HepG2 (cell line): ENCODE measurements around the gene OR2W3. TPM values are rescaled to one million over a fixed set of nuclear protein-coding genes. Genes with fewer than 3 reads are reported as not detected.

Experiments
- ATAC-seq: fragments of 200-7000 bp; cut with Tn5 transposase; 3 replicates; pipeline ENCODE4 v1.9.1; 2020; ENCODE audit warnings: mild to moderate bottlenecking, moderate library complexity
- BruUV-seq: library from RNA; stranded (reverse); fragments of 400-500 nt; replicated peaks from 2 replicates; lab custom pipeline; 2021; lab: Mats Ljungman, UMichigan
- CTCF ChIA-PET: fragments of 300-600 bp; formaldehyde crosslinking; extraction: SDS; loops from one replicate; lab custom pipeline; 2021; ENCODE audit warnings: low total read pairs, inconsistent platforms, low intra/inter-chr PET ratio; lab: Yijun Ruan, JAX
- POLR2A ChIA-PET: fragments of 350-600 bp; sonication (Branson Sonifier 250); formaldehyde crosslinking; loops from one replicate; lab custom pipeline; 2020; ENCODE audit warnings: antibody characterized with exemption, inconsistent platforms; lab: Yijun Ruan, JAX
- DNase-seq: peaks from one replicate; pipeline ENCODE4 v3.0.0-alpha.2; 2015; ENCODE audit warnings: low spot score
- FAIRE-seq: peaks from 3 replicates; lab custom pipeline; 2011; peaks lifted over from hg19 to GRCh38; lab: Jason Lieb, UNC
- H2AFZ ChIP-seq: one replicate; pipeline ENCODE4 v1.6.1; 2011; ENCODE audit warnings: low read length, inconsistent platforms
- H3K27ac ChIP-seq: fragments of 300-600 bp; 3 replicates; pipeline ENCODE4 v1.8.0; 2011; ENCODE audit warnings: mixed run types, mild to moderate bottlenecking, mixed read lengths, low read length, inconsistent platforms; ENCODE audit not compliant: insufficient read depth; ENCODE audit errors: extremely low read length
- H3K27me3 ChIP-seq, 2 experiments: fragments of 200-600 bp in 1 of 2; 2 replicates in 1 of 2; 3 replicates in 1 of 2; pipeline versions ENCODE4 v1.6.0 to v1.8.0; 2011; ENCODE audit warnings: low read length in 2 of 2, mild to moderate bottlenecking in 2 of 2, moderate library complexity in 2 of 2, inconsistent platforms in 1 of 2; ENCODE audit not compliant: insufficient read depth in 2 of 2, control insufficient read depth in 1 of 2
- H3K36me3 ChIP-seq, 2 experiments: fragments of 200-600 bp in 1 of 2; replicated peaks in 1 of 2; 2 replicates in 1 of 2; 3 replicates in 1 of 2; pipeline versions ENCODE4 v1.5.1 to v1.8.0; 2011; ENCODE audit warnings: low read length in 2 of 2, inconsistent platforms in 1 of 2; ENCODE audit not compliant: insufficient read depth in 2 of 2, control insufficient read depth in 1 of 2
- H3K4me1 ChIP-seq: 2 replicates; pipeline ENCODE4 v1.5.1; 2012; ENCODE audit warnings: low read length, inconsistent platforms; ENCODE audit not compliant: insufficient read depth
- H3K4me2 ChIP-seq: 2 replicates; pipeline ENCODE4 v1.6.0; 2011; ENCODE audit warnings: low read depth, low read length, inconsistent platforms
- H3K4me3 ChIP-seq, 3 experiments: fragments of 200-600 bp in 1 of 3; sonication (generic), shearing (Covaris generic) in 1 of 3; replicated peaks in 1 of 3; 2 replicates each; pipeline ENCODE4 v1.5.1; 2011 to 2016; ENCODE audit warnings: low read length in 3 of 3, inconsistent platforms in 2 of 3, low read depth in 2 of 3, mild to moderate bottlenecking in 2 of 3, control low read depth in 1 of 3, mixed read lengths in 1 of 3; ENCODE audit not compliant: insufficient read depth in 1 of 3
- H3K79me2 ChIP-seq: one replicate; pipeline ENCODE4 v1.6.1; 2011; ENCODE audit warnings: low read length, inconsistent platforms; ENCODE audit not compliant: insufficient read depth
- H3K9ac ChIP-seq: 2 replicates; pipeline ENCODE4 v1.6.0; 2011; ENCODE audit warnings: mild to moderate bottlenecking, low read depth, low read length, inconsistent platforms; ENCODE audit not compliant: insufficient read depth
- H3K9me3 ChIP-seq: 2 replicates; pipeline ENCODE4 v1.5.1; 2012; ENCODE audit warnings: mild to moderate bottlenecking, low read length
- H4K20me1 ChIP-seq: 2 replicates; pipeline ENCODE4 v1.6.0; 2011; ENCODE audit warnings: inconsistent platforms, mild to moderate bottlenecking, low read length, moderate library complexity; ENCODE audit not compliant: insufficient read depth
- EEA1 ChIP-seq: sonication (generic); formaldehyde crosslinking; IDR thresholded peaks from 2 replicates; pipeline ENCODE4 v1.5.1; 2020; ENCODE audit warnings: mild to moderate bottlenecking, missing genetic modification reagents, borderline replicate concordance
- HOXA5 ChIP-seq: sonication (generic); formaldehyde crosslinking; IDR thresholded peaks from 2 replicates; pipeline ENCODE4 v1.4.0; 2020; ENCODE audit warnings: missing genetic modification reagents
- HOXA7 ChIP-seq: sonication (generic); formaldehyde crosslinking; IDR thresholded peaks from 2 replicates; pipeline ENCODE4 v1.8.1; 2022; ENCODE audit warnings: mild to moderate bottlenecking, missing genetic modification reagents, moderate library complexity
- KLF9 ChIP-seq: IDR thresholded peaks from 2 replicates; pipeline ENCODE4 v1.6.1; 2016; ENCODE audit warnings: low read depth
- KMT2B ChIP-seq: IDR thresholded peaks from 2 replicates; pipeline ENCODE4 v1.6.1; 2016; ENCODE audit warnings: missing genetic modification reagents, missing compliant biosample characterization
- MIER3 ChIP-seq: IDR thresholded peaks from 2 replicates; pipeline ENCODE4 v1.6.1; 2016; ENCODE audit warnings: missing compliant biosample characterization, borderline replicate concordance
- MXI1 ChIP-seq: IDR thresholded peaks from 3 replicates; pipeline ENCODE4 v1.6.1; 2012; ENCODE audit warnings: low read depth, low read length, inconsistent platforms, borderline replicate concordance
- PCBP1 ChIP-seq: fragments of 200-400 bp; formaldehyde crosslinking; IDR thresholded peaks from 2 replicates; pipeline ENCODE4 v1.6.1; 2017; ENCODE audit warnings: mild to moderate bottlenecking, low read depth, low read length, borderline replicate concordance
- SNAPC2 ChIP-seq: sonication (generic); formaldehyde crosslinking; IDR thresholded peaks from 2 replicates; pipeline ENCODE4 v1.8.1; 2022; ENCODE audit warnings: mild to moderate bottlenecking, missing genetic modification reagents
- TCF7 ChIP-seq: sonication (generic); IDR thresholded peaks from 2 replicates; pipeline ENCODE4 v1.6.1; 2016; ENCODE audit warnings: antibody characterized with exemption, low read depth
- TFDP1 ChIP-seq: IDR thresholded peaks from 2 replicates; pipeline ENCODE4 v1.6.1; 2016; ENCODE audit warnings: missing compliant biosample characterization, missing genetic modification reagents, borderline replicate concordance
- ZNF562 ChIP-seq: sonication (generic); formaldehyde crosslinking; IDR thresholded peaks from 2 replicates; pipeline ENCODE4 v1.8.0; 2022; ENCODE audit warnings: missing genetic modification reagents, borderline replicate concordance
- WGBS: methylation state at CpG from one replicate; pipeline ENCODE4 v1.1.6; 2017; ENCODE audit warnings: low lambda C conversion rate; 5-methylcytosine and 5-hydroxymethylcytosine counted together
- in situ Hi-C: cut with HindIII; loops from 2 replicates; pipeline ENCODE4 v1.10.0; 2017; ENCODE audit warnings: low pct_unique_long_range_greater_than_20kb; ENCODE audit not compliant: extremely low pct_ligation_motif_present
- intact Hi-C: fragments of 100-400 bp; cut with micrococcal nuclease; formaldehyde crosslinking; loops from one replicate; pipeline ENCODE4 v1.10.0; 2022; ENCODE audit not compliant: unreplicated experiment
- polyA plus RNA-seq, 8 experiments: library from polyadenylated mRNA; depleted of rRNA in 3 of 8; stranded (reverse) in 7 of 8; unstranded in 1 of 8; fragments of >200 nt; fragmentation: Illumina TruSeq in 4 of 8; extraction: Trizol in 4 of 8; gene quantifications; 2 replicates each; pipeline versions ENCODE4 v1.2.1 to v1.2.3, GENCODE V29; 2011 to 2016; ENCODE audit warnings: low read depth in 4 of 8, missing spikeins in 1 of 8, mixed read lengths in 1 of 8; ENCODE audit not compliant: insufficient read depth in 1 of 8
- total RNA-seq, 5 experiments: library from RNA; depleted of rRNA; stranded (reverse); fragments of >200 nt; fragmentation: Illumina TruSeq; extraction: Trizol; gene quantifications; 2 replicates each; pipeline ENCODE4 v1.2.3, GENCODE V29; 2016; ENCODE audit warnings: low read depth in 1 of 5
- TF ChIP-seq, protein P1 (sequence below): sonication (generic); formaldehyde crosslinking; IDR thresholded peaks from 2 replicates; pipeline ENCODE4; 2020; ENCODE audit warnings: missing genetic modification reagents, mild to moderate bottlenecking, borderline replicate concordance

OR2W3 gene
- total and polyA plus RNA-seq, 2 of the 13 experiments (the other 11 are each of a cell fraction or from before 2014, with no cell fraction given) = not detected

GRCh38 chr1:247857069-247857984 lies 38.1 kb upstream of the OR2W3 start, which contains the start of gene TRIM58:
Gene TRIM58 (plus strand): TSS chr1:247857187. CDS start chr1:247857247, 60 bp downstream.
- H3K79me2 ChIP-seq = no peaks in the 10 kb centered on the region
- no peak for TF ChIP-seq HOXA7
- H3K4me1 ChIP-seq = no peaks in the 10 kb centered on the region
- ChIA-PET CTCF (no interaction called here), POLR2A (no interaction called here)
- H3K27ac ChIP-seq = no peak within 1 kb of the TSS
- no peak within 1 kb of the TSS for H3K4me3 ChIP-seq
- H3K4me2 ChIP-seq = no peak within 1 kb of the TSS
- ATAC-seq = no peak
- no TSS peak for BruUV-seq
- no peak for DNase-seq
- in situ Hi-C loops = no loop called here
- no peaks in the 10 kb centered on the region for H4K20me1 ChIP-seq
- no peak within 1 kb of the TSS for H2AFZ ChIP-seq
- WGBS = 83% methylated on average over 65 of the region's 109 CpGs
- H3K9me3 ChIP-seq = no peaks in the 10 kb centered on the region
- no peak for FAIRE-seq
- no peak within 1 kb of the TSS for H3K9ac ChIP-seq
- intact Hi-C loops = no loop called here
- no peaks in the 10 kb centered on the region for H3K36me3 ChIP-seq
- H3K27me3 ChIP-seq = no peaks in the 10 kb centered on the region; a peak in 2 of 5 replicates

- CTCF ChIA-PET = no interaction called here
- H3K36me3 ChIP-seq = no peaks in the 10 kb centered on the region
- no TSS peak for BruUV-seq
- no peaks in the 10 kb centered on the region for H4K20me1 ChIP-seq
- intact Hi-C loops = no loop called here
- H3K9me3 ChIP-seq = no peaks in the 10 kb centered on the region
- H3K79me2 ChIP-seq = no peaks in the 10 kb centered on the region
- H3K9ac ChIP-seq = no peak overlapping the region
- 36% methylated on average over 15 of the region's 15 CpGs for WGBS
- H2AFZ ChIP-seq = no peak overlapping the region
- H3K4me1 ChIP-seq = no peaks in the 10 kb centered on the region
- no peak for FAIRE-seq
- in situ Hi-C loops = no loop called here
- H3K27me3 ChIP-seq = no peaks in the 10 kb centered on the region; a peak in 2 of 5 replicates
- POLR2A ChIA-PET = no interaction called here
- no peak overlapping the region for H3K27ac ChIP-seq
- H3K4me3 ChIP-seq = no peak overlapping the region
- DNase-seq = no peak
- ATAC-seq = no peak
- H3K4me2 ChIP-seq = no peak overlapping the region
- TF ChIP-seq TCF7 (no peak), SNAPC2 (CRISPR knock-in tag) (no peak), TFDP1 (CRISPR knock-in tag) (no peak), PCBP1 (no peak), KMT2B (no peak), EEA1 (CRISPR knock-in tag) (no peak), KLF9 (CRISPR knock-in tag) (no peak), MXI1 (no peak), HOXA5 (CRISPR knock-in tag) (no peak), ZNF562 (CRISPR knock-in tag) (no peak), MIER3 (no peak)
- TF ChIP-seq, protein P1, sequence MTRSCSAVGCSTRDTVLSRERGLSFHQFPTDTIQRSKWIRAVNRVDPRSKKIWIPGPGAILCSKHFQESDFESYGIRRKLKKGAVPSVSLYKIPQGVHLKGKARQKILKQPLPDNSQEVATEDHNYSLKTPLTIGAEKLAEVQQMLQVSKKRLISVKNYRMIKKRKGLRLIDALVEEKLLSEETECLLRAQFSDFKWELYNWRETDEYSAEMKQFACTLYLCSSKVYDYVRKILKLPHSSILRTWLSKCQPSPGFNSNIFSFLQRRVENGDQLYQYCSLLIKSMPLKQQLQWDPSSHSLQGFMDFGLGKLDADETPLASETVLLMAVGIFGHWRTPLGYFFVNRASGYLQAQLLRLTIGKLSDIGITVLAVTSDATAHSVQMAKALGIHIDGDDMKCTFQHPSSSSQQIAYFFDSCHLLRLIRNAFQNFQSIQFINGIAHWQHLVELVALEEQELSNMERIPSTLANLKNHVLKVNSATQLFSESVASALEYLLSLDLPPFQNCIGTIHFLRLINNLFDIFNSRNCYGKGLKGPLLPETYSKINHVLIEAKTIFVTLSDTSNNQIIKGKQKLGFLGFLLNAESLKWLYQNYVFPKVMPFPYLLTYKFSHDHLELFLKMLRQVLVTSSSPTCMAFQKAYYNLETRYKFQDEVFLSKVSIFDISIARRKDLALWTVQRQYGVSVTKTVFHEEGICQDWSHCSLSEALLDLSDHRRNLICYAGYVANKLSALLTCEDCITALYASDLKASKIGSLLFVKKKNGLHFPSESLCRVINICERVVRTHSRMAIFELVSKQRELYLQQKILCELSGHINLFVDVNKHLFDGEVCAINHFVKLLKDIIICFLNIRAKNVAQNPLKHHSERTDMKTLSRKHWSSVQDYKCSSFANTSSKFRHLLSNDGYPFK (CRISPR knock-in tag) = no peak
Observed at GRCh38 chr1:247857985-247858619, 37.3 kb upstream of the OR2W3 start.
